DOHH2 (cell line): ENCODE results near the gene ATP6V0E1.

Experiments
- CTCF ChIP-seq: fragments of 200-600 bp; sonication (generic); IDR thresholded peaks from one replicate; pipeline ENCODE4 v1.5.1; 2014; ENCODE audit warnings: antibody characterized with exemption, mild to moderate bottlenecking, low read depth, low read length; ENCODE audit not compliant: poor library complexity, severe bottlenecking
- EZH2phosphoT487 ChIP-seq: fragments of 200-600 bp; sonication (generic); IDR thresholded peaks from 2 replicates; pipeline ENCODE4 v1.6.1; 2017; ENCODE audit warnings: borderline replicate concordance, mild to moderate bottlenecking, antibody characterized with exemption, low read length, moderate library complexity, mixed read lengths

- no peak for TF ChIP-seq CTCF
- no peak for TF ChIP-seq EZH2phosphoT487
Observed at GRCh38 chr5:172973931-172974330, 9.6 kb upstream of the ATP6V0E1 start.
